Body of pancreas (tissue), 4 donors: Measurements from ENCODE around the gene CUL4A.

Source experiments
- CTCF ChIP-seq, 7 experiments: fragments of 450-650 bp in 4 of 7; fragments of 200-600 bp in 3 of 7; sonication (generic) in 3 of 7; IDR thresholded peaks; one replicate each; pipeline ENCODE4 v1.5.1; 2016 to 2019; ENCODE audit warnings: antibody characterized with exemption in 7 of 7
- POLR2A ChIP-seq, 3 donors: fragments of 450-650 bp; IDR thresholded peaks; one replicate each; pipeline ENCODE4 v1.6.1; 2016; ENCODE audit warnings: antibody characterized with exemption in 3 of 3, mild to moderate bottlenecking in 2 of 3

- TF ChIP-seq CTCF (IDR thresholded peaks at IDR 0.05) (peak in 1 of 7 experiments; percentile 16), POLR2A (IDR thresholded peaks at IDR 0.05) (no peak)
Observed at GRCh38 chr13:113245849-113246796, 36.7 kb downstream of the CUL4A start.
